Iris pigment epithelial cell (primary cell): ENCODE measurements around the gene UPK3A.
"Not testable (repeated sequence)": the region's sequence is repeated elsewhere in the genome, so short reads cannot be mapped to it uniquely, and the experiment has no call there.

Source experiments
- DNase-seq: peaks from one replicate; pipeline ENCODE4 v3.0.0-alpha.2; 2011; ENCODE audit warnings: low read depth

The UPK3A gene

GRCh38 chr22:45309422-45310227 lies 24.9 kb downstream of the UPK3A start, which contains the start of gene FAM118A:
FAM118A (plus strand) TSS chr22:45309934; CDS start chr22:45322380, 12,446 bp downstream.
- peak; percentile 88 for DNase-seq

GRCh38 chr22:45310331-45310976 lies 25.7 kb downstream of the UPK3A start:
- DNase-seq: no peak

GRCh38 chr22:45310977-45311531 lies 26.3 kb downstream of the UPK3A start:
- no peak for DNase-seq

- no peak for DNase-seq
Observed at GRCh38 chr22:45312415-45312814, 27.7 kb downstream of the UPK3A start.

- DNase-seq: no peak
Observed at GRCh38 chr22:45312856-45313255, 28.1 kb downstream of the UPK3A start.

- no peak for DNase-seq
Observed at GRCh38 chr22:45314054-45314721, 29.4 kb downstream of the UPK3A start.

GRCh38 chr22:45314786-45315185 lies 30.0 kb downstream of the UPK3A start:
- no peak for DNase-seq

GRCh38 chr22:45316796-45317526 lies 32.2 kb downstream of the UPK3A start:
- DNase-seq: no peak

GRCh38 chr22:45317551-45318167 lies 32.9 kb downstream of the UPK3A start:
- DNase-seq: peak; percentile 17

- DNase-seq: peak; percentile 96
Observed at GRCh38 chr22:45318168-45318557, 33.4 kb downstream of the UPK3A start.

GRCh38 chr22:45318558-45319323 lies 34.0 kb downstream of the UPK3A start:
- peak; percentile 61 for DNase-seq

- DNase-seq: peak; percentile 62
Observed at GRCh38 chr22:45319324-45319685, 34.6 kb downstream of the UPK3A start.

GRCh38 chr22:45320357-45320976 lies 35.7 kb downstream of the UPK3A start:
- peak; percentile 26 for DNase-seq

- DNase-seq: no peak
Observed at GRCh38 chr22:45321827-45322226, 37.1 kb downstream of the UPK3A start.

GRCh38 chr22:45322873-45323525 lies 38.2 kb downstream of the UPK3A start:
- DNase-seq: no peak

- DNase-seq: no peak
Observed at GRCh38 chr22:45323695-45324094, 38.9 kb downstream of the UPK3A start.

GRCh38 chr22:45324311-45324711 lies 39.6 kb downstream of the UPK3A start:
- no peak for DNase-seq

- DNase-seq: not testable (repeated sequence)
Observed at GRCh38 chr22:45328261-45328660, 43.5 kb downstream of the UPK3A start.

- no peak for DNase-seq
Observed at GRCh38 chr22:45328822-45329529, 44.2 kb downstream of the UPK3A start.
